HepG2 (cell line): ENCODE results near the gene DENND2D. TPM values are rescaled to one million over a fixed set of nuclear protein-coding genes. Genes with fewer than 3 reads are reported as not detected.
A peak's percentile ranks its signal among the peaks of the same experiment; 100 is the strongest.

Experiments
- BHLHE40 ChIP-seq: IDR thresholded peaks from 2 replicates; pipeline ENCODE4 v1.6.1; 2011; ENCODE audit warnings: low read length, improper control_type of control experiment
- GFI1 ChIP-seq: sonication (generic); formaldehyde crosslinking; IDR thresholded peaks from 2 replicates; pipeline ENCODE4 v1.5.0; 2020; ENCODE audit warnings: missing genetic modification reagents, mild to moderate bottlenecking, borderline replicate concordance
- KLF12 ChIP-seq: sonication (generic); formaldehyde crosslinking; IDR thresholded peaks from 2 replicates; pipeline ENCODE4 v1.4.0; 2020; ENCODE audit warnings: missing genetic modification reagents, borderline replicate concordance
- MED8 ChIP-seq: sonication (generic); formaldehyde crosslinking; IDR thresholded peaks from 2 replicates; pipeline ENCODE4 v1.8.1; 2023; ENCODE audit warnings: mild to moderate bottlenecking, missing genetic modification reagents; ENCODE audit not compliant: insufficient replicate concordance
- POGZ ChIP-seq: sonication (generic); formaldehyde crosslinking; IDR thresholded peaks from 2 replicates; pipeline ENCODE4 v1.4.0; 2020; ENCODE audit warnings: mild to moderate bottlenecking, missing genetic modification reagents
- RBM22 ChIP-seq: fragments of 200-400 bp; formaldehyde crosslinking; optimal IDR thresholded peaks from 2 replicates; pipeline ENCODE3; 2017; ENCODE audit warnings: mild to moderate bottlenecking, low read length, moderate library complexity
- RELA ChIP-seq: sonication (generic); formaldehyde crosslinking; IDR thresholded peaks from 2 replicates; pipeline ENCODE4 v1.4.0; 2020; ENCODE audit warnings: missing genetic modification reagents
- RFXANK ChIP-seq: IDR thresholded peaks from 2 replicates; pipeline ENCODE4 v1.6.1; 2016
- RFXAP ChIP-seq: sonication (generic); formaldehyde crosslinking; IDR thresholded peaks from 2 replicates; pipeline ENCODE4 v1.4.0; 2020; ENCODE audit warnings: missing genetic modification reagents, borderline replicate concordance
- SMYD3 ChIP-seq: sonication (generic); formaldehyde crosslinking; IDR thresholded peaks from 2 replicates; pipeline ENCODE4 v1.8.1; 2023; ENCODE audit warnings: mild to moderate bottlenecking, missing genetic modification reagents
- SRSF9 ChIP-seq: fragments of 200-400 bp; formaldehyde crosslinking; IDR thresholded peaks from 2 replicates; pipeline ENCODE4 v1.6.1; 2018; ENCODE audit warnings: borderline replicate concordance, mild to moderate bottlenecking, low read depth, low read length; ENCODE audit not compliant: insufficient read depth, poor library complexity, severe bottlenecking
- ZNF234 ChIP-seq: sonication (generic); formaldehyde crosslinking; conservative IDR thresholded peaks from 2 replicates; pipeline ENCODE4 v1.5.1; 2020; ENCODE audit warnings: mild to moderate bottlenecking, missing genetic modification reagents
- ZNF549 ChIP-seq: sonication (generic); formaldehyde crosslinking; IDR thresholded peaks from 2 replicates; pipeline ENCODE4 v1.5.0; 2020; ENCODE audit warnings: missing genetic modification reagents
- ZNF557 ChIP-seq: sonication (generic); formaldehyde crosslinking; IDR thresholded peaks from 2 replicates; pipeline ENCODE4 v1.4.0; 2020; ENCODE audit warnings: missing genetic modification reagents
- ZNF570 ChIP-seq: sonication (generic); formaldehyde crosslinking; IDR thresholded peaks from 2 replicates; pipeline ENCODE4 v1.4.0; 2020; ENCODE audit warnings: mild to moderate bottlenecking, missing genetic modification reagents, borderline replicate concordance
- ZNF775 ChIP-seq: sonication (generic); formaldehyde crosslinking; IDR thresholded peaks from 2 replicates; pipeline ENCODE4 v1.4.0; 2020; ENCODE audit warnings: missing genetic modification reagents, mild to moderate bottlenecking, moderate library complexity, borderline replicate concordance
- ZNF816 ChIP-seq: sonication (generic); formaldehyde crosslinking; IDR thresholded peaks from 2 replicates; pipeline ENCODE4 v1.8.0; 2022; ENCODE audit warnings: missing genetic modification reagents, mild to moderate bottlenecking, borderline replicate concordance
- polyA plus RNA-seq, 8 experiments: library from polyadenylated mRNA; depleted of rRNA in 3 of 8; stranded (reverse) in 7 of 8; unstranded in 1 of 8; fragments of >200 nt; fragmentation: Illumina TruSeq in 4 of 8; extraction: Trizol in 4 of 8; gene quantifications; 2 replicates each; pipeline versions ENCODE4 v1.2.1 to v1.2.3, GENCODE V29; 2011 to 2016; ENCODE audit warnings: low read depth in 4 of 8, missing spikeins in 1 of 8, mixed read lengths in 1 of 8; ENCODE audit not compliant: insufficient read depth in 1 of 8
- total RNA-seq, 5 experiments: library from RNA; depleted of rRNA; stranded (reverse); fragments of >200 nt; fragmentation: Illumina TruSeq; extraction: Trizol; gene quantifications; 2 replicates each; pipeline ENCODE4 v1.2.3, GENCODE V29; 2016; ENCODE audit warnings: low read depth in 1 of 5
- TF ChIP-seq, protein P1 (sequence below): sonication (generic); formaldehyde crosslinking; IDR thresholded peaks from 2 replicates; pipeline ENCODE4 v1.5.0; 2020; ENCODE audit warnings: mild to moderate bottlenecking, missing genetic modification reagents
- TF ChIP-seq, protein P2 (sequence below): sonication (generic); formaldehyde crosslinking; IDR thresholded peaks from 2 replicates; pipeline ENCODE4 v1.4.0; 2020; ENCODE audit warnings: missing genetic modification reagents
- TF ChIP-seq, protein P3 (sequence below): sonication (generic); formaldehyde crosslinking; conservative IDR thresholded peaks from 2 replicates; pipeline ENCODE4 v1.4.0; 2020; ENCODE audit warnings: missing genetic modification reagents
- TF ChIP-seq, protein P4 (sequence below): IDR thresholded peaks from 2 replicates; pipeline ENCODE4 v1.6.1; 2012; ENCODE audit warnings: inconsistent platforms
- TF ChIP-seq, protein P5 (sequence below): sonication (generic); formaldehyde crosslinking; IDR thresholded peaks from 2 replicates; pipeline ENCODE4 v1.4.0; 2020; ENCODE audit warnings: mild to moderate bottlenecking, missing genetic modification reagents

The DENND2D gene
- total and polyA plus RNA-seq, 2 of the 13 experiments (the other 11 are each of a cell fraction or from before 2014, with no cell fraction given): 0.04 TPM; not detected in 1

DNA sequence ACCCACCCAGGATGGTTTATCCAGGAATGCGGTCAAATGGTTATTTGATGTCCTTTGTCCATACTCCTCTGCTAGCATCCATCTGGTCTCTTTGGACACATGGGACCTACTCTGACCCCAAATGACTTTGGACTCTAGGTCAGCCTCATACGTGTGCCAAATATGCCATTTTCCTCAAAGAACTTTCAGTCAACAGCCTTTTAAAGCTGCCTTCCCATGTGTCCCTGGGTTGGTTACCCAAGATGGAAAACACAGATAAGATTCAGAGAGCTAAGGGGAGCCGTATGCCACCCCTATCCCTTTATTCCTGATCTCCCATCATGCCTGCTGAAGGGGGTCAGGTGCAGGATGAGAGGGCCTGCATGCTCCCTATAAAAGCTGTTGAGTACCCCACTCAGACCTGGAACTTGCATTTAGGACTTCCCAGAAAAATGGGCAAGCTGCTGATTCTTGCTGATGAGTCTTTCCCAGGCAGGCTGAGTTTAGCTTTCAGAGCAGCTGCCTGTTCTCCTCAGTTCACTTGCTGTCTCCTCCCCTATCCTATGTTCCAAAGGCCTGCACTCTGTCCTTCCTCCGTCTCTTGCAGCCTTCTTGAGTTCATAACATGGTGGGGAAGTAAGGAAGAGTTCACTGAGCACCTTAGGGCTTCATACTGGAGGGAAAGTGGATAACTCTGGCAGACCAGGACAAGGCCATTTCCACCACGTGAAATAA, 46.8 kb upstream of the DENND2D start (continued):
- TF ChIP-seq, protein P1, sequence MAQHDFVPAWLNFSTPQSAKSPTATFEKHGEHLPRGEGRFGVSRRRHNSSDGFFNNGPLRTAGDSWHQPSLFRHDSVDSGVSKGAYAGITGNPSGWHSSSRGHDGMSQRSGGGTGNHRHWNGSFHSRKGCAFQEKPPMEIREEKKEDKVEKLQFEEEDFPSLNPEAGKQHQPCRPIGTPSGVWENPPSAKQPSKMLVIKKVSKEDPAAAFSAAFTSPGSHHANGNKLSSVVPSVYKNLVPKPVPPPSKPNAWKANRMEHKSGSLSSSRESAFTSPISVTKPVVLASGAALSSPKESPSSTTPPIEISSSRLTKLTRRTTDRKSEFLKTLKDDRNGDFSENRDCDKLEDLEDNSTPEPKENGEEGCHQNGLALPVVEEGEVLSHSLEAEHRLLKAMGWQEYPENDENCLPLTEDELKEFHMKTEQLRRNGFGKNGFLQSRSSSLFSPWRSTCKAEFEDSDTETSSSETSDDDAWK (CRISPR knock-in tag): no peak
- TF ChIP-seq SMYD3 (CRISPR knock-in tag) (no peak), POGZ (CRISPR knock-in tag) (peak; percentile 63; the same call in 1 of the 2 replicates), MED8 (CRISPR knock-in tag) (no peak), ZNF816 (CRISPR knock-in tag) (no peak), SRSF9 (no peak), BHLHE40 (no peak), RBM22 (no peak), GFI1 (CRISPR knock-in tag) (no peak), RFXAP (CRISPR knock-in tag) (no peak), ZNF570 (CRISPR knock-in tag) (no peak), ZNF549 (CRISPR knock-in tag) (no peak), ZNF557 (CRISPR knock-in tag) (no peak), KLF12 (no peak), ZNF775 (CRISPR knock-in tag) (no peak), ZNF234 (CRISPR knock-in tag) (no peak), RELA (CRISPR knock-in tag) (no peak), RFXANK (CRISPR knock-in tag) (no peak)
- TF ChIP-seq, protein P2, sequence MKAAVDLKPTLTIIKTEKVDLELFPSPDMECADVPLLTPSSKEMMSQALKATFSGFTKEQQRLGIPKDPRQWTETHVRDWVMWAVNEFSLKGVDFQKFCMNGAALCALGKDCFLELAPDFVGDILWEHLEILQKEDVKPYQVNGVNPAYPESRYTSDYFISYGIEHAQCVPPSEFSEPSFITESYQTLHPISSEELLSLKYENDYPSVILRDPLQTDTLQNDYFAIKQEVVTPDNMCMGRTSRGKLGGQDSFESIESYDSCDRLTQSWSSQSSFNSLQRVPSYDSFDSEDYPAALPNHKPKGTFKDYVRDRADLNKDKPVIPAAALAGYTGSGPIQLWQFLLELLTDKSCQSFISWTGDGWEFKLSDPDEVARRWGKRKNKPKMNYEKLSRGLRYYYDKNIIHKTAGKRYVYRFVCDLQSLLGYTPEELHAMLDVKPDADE (CRISPR knock-in tag): no peak
- TF ChIP-seq, protein P3, sequence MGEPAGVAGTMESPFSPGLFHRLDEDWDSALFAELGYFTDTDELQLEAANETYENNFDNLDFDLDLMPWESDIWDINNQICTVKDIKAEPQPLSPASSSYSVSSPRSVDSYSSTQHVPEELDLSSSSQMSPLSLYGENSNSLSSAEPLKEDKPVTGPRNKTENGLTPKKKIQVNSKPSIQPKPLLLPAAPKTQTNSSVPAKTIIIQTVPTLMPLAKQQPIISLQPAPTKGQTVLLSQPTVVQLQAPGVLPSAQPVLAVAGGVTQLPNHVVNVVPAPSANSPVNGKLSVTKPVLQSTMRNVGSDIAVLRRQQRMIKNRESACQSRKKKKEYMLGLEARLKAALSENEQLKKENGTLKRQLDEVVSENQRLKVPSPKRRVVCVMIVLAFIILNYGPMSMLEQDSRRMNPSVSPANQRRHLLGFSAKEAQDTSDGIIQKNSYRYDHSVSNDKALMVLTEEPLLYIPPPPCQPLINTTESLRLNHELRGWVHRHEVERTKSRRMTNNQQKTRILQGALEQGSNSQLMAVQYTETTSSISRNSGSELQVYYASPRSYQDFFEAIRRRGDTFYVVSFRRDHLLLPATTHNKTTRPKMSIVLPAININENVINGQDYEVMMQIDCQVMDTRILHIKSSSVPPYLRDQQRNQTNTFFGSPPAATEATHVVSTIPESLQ (CRISPR knock-in tag): no peak
- TF ChIP-seq, protein P4, sequence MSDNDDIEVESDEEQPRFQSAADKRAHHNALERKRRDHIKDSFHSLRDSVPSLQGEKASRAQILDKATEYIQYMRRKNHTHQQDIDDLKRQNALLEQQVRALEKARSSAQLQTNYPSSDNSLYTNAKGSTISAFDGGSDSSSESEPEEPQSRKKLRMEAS: 0 out of 2 replicates have a peak, but pooled peaks have one; percentile 15
- TF ChIP-seq, protein P5, sequence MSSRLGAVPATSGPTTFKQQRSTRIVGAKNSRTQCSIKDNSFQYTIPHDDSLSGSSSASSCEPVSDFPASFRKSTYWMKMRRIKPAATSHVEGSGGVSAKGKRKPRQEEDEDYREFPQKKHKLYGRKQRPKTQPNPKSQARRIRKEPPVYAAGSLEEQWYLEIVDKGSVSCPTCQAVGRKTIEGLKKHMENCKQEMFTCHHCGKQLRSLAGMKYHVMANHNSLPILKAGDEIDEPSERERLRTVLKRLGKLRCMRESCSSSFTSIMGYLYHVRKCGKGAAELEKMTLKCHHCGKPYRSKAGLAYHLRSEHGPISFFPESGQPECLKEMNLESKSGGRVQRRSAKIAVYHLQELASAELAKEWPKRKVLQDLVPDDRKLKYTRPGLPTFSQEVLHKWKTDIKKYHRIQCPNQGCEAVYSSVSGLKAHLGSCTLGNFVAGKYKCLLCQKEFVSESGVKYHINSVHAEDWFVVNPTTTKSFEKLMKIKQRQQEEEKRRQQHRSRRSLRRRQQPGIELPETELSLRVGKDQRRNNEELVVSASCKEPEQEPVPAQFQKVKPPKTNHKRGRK (CRISPR knock-in tag): no peak
